Dermis microvascular lymphatic vessel endothelial cell (primary cell): ENCODE results near the gene CACTIN. TPM values are rescaled to one million over a fixed set of nuclear protein-coding genes. Genes with fewer than 3 reads are reported as not detected.
"Not testable (repeated sequence)": the region's sequence is repeated elsewhere in the genome, so short reads cannot be mapped to it uniquely, and the experiment has no call there.

Source experiments
- DNase-seq, 2 donors: peaks; one replicate each; pipeline versions ENCODE4 v3.0.0 to v3.0.0-alpha.2; 2010; ENCODE audit warnings: low read depth in 2 of 2
- total RNA-seq: library from RNA; depleted of rRNA; stranded (reverse); fragments of >200 nt; gene quantifications from 2 replicates; pipeline ENCODE4 v1.2.1, GENCODE V29; 2014

Gene CACTIN
- total RNA-seq, 1 donor from 2014 or later, result 18.6 TPM

DNA sequence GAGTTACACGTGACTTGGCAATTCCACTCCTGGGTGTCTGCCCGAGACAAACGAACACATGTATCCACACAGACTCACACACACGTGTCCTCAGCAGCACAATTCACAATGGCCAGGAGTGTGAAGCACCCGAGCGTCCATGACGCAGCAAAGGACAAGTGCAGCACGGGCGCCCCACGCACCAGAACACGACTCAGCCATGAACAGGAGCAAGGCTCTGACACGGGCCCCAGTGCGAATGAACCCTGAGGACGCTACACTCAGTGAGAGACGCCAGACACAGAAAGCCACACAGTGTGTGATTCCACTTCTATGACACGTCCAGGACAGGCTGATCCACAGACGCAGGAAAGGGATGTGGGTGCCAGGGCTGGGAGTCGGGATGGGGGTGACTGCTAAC is 37.2 kb upstream of the CACTIN start:
- no peak for DNase-seq

GRCh38 chr19:3661284-3662238 is 35.0 kb upstream of the CACTIN start:
- DNase-seq, result no peak

DNA sequence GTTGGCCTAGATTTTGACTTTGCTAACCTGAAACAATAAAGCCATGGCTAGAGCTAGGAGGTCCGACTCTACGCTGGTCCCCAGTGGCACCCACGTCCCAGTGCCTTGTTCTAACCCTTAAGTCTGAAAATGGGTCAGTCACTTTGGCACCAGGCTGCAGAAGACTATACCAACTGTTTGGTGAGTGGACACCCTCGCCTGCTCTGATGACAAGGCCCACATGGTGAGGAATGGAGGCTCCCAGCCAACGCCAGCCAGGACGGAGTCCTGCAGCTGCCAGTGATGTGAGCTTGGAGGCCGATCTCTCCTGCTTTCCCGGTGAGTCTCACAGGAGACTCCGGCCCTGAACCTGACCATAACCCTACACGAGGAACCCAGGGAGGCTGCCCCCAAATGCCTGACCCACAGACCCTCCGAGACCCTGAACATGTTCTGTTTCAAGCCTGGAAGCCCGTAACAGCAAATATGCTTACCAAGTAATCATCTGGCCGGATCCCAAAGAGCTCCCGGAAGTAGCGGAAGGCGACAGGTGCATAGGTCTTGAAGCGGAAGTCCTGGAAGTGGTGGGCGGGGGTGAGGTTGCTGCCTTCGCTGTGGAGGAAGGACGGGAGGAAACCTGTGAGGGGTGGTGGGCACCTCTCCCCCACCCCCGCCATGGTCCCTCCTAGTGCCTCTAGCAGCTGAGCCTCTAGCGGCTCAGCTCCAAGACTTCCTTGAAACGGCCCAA is 34.1 kb upstream of the CACTIN start:
- peak in 1 of 2 donors; percentile 24 for DNase-seq

DNA sequence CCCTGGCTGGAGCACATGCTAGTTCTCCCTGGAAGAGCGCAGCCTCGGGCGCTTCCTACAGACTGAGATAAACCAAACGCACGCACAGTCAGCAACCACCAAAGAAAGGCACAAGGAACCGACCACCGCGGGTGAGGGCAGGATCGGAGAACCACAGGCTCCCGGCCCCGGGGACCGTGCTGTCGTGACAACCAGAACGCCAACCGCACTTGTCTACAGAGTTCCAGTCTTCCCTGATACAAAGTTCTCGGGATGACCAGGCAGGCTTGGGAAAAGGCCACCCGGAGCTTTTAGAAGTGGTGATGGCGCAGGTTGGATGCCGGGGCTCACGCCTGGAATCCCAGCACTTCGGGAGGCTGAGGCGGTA is 33.1 kb upstream of the CACTIN start:
- DNase-seq, result no peak

DNA sequence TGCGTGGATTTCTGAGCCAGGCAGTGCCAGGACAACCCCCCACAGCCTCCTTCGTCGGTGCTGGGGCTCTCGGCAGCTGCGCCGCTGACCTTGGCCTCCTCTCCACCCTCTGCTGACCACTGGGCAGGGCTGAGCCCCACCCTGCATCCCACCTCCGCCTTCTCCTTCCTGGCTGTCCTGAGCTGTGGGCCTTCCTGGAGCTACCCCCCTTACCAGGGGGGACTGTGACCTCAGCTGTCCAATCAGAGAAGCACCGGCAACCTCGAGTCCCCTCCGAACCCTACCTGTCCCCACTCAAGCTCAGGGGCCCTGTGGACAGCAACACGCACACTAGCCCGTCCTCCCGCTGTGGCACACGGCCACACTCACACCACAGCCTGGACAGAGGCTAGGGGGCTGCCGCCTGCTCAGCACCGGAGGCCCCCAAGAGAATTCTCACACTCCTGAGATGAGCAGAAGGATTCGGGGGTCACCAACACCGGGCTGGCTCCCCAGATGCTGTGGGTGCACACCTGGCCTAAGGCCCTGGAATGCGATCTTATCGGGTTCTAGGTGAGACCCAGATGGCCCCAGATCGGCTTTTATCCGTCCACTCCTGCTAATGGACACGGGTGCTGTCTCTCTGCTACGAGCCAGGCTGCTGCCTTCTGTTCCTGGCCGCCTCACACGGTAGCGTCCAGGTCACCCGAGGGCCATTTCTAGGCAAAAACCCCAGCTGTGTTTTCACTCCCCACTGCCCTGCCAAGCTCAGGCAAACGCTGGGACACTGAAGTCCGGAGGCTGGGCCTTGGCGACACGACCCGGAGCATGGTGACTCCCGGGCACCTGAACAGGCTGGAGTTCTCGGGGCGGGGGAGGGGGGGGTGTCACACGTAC is 32.5 kb upstream of the CACTIN start:
- DNase-seq, result no peak

DNA sequence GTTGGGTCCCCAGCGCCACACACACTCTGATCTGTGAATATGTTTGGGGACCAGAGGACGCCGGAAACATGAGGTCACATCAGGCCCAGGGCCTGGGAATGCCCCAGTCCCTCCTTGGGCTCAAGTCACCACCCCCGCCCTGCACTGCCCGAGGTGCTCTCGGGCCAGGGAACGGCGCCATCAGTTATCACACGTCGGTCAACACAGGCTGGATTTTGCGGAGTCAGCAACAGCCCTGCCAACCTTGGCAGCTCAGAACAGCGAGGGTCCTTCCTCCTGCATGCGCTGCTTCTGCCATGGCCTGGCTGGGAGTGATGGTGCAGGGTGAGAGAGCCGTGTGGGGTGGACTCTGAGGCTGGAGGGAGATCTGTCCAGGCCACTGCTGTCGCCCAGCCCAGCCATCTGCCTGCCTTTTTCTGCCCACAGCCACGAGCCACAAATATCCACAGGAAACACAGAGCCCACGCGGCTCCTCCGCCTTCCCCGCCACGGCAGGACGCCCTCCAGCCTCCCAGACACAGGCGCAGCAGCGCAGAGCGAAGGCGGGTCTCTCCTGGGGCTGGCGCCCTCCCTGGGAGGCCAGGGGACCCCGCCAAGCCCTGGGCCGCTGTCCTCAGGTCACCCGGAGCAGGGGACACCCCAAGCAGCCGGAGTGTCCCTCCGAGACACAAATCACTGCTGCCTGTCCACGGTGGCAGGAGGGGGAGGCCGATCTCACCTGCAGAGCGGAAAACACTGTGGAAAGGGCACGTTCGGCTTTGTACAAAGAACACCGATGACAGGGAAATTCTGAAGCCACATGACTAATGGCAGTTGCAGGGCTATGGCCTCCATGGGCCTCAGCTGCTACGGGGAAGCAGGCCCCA is 31.6 kb upstream of the CACTIN start:
- DNase-seq, result no peak

GRCh38 chr19:3657395-3657769 is 30.8 kb upstream of the CACTIN start:
- DNase-seq, result no peak

DNA sequence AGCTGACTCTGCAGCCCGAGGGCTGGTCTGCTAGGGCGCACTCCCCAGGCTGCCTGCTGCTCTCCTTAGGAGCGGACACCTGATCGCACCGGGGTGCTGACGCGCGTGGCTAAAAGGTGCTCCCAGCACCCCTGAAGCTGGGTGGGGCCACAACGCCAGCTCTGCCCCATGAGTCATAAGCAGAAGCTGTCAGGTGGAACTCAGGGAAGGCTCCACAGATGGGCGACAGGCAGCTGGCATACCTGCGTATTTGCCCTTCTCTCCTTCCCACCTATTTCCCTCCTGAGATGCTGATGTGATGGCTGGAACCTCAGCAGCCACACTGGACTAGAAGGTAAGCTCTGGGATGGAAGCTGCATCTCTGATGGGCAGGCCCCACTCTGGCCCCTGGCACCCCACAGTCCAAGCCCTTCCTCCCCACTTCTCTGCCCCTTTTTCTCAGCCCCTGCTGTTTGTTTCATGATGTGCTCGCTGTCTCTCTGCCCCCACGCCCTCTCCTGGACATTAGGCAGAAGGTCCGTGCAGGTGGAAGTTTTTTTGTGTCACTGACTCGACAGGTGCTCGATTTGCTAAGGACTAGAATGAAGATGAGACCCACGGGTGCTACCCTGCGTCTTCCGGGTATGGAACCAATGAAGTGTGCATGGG is 30.3 kb upstream of the CACTIN start:
- no peak for DNase-seq

DNA sequence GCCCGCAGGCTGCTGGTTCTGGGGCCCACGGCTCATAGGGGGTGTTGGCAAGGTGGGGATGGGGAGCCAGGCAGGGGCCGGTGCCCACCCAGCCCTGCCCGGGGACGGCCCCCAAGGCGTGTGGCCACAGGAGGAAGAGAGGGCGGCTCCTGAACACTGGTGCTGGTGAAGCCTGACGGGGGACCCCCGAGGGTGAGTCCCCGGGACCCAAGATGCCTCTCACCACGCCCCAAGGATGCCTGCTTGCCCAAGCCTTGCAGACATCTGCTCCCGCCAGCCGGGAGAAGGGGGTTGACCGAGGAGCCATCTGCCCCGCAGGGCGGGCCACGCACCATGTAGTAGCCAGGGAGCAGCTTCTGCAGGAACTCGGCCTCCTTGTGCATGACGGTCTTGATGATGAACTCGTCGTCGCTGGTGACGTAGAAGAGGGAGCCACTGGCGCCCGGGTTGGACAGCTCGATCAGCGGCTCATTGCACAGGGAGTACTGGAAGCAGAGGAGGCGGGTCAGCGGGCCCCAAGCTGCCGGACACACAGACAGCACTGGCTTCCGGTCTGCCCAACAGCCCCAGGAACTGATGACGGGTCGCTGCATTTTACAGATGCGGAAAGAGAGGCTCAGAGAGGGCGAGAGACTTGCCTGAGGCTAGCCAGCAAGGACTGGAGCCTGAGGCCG is 29.6 kb upstream of the CACTIN start:
- peak in 1 of 2 donors; percentile 48 for DNase-seq

DNA sequence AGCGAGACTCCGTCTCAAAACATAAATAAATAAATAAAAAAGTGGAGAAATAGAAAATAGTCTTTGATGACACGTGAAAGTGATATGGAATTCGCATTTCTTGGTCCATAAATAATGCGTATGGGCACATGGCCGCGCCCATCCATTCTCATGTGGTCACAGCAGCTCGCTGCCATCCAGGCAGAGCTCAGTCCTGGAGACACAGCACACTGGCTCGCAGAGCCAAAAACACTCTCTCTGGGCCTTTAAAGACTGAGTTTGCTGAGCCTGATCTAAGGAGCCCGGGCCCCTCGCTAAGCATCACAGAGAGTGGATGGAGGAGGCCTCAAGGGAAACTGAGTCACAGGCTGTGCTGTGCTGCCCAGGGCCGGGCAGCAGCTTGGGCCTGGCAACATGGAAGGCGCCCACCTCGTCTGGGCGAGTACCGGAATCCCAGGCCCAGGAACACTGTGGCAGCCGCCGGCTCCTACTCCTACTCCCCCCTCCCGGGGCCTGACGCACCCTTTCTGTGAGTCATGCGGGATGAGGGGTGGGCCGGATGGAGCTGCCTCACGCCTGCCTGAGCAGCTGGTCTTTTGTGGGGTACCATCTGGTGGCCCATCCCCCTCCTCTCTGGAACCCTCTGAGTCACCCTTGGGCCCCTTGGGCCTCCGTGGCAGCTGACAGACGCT is 28.9 kb upstream of the CACTIN start:
- peak in 1 of 2 donors; percentile 87 for DNase-seq

GRCh38 chr19:3653865-3654513 is 27.4 kb upstream of the CACTIN start:
- peak in 1 of 2 donors; percentile 18 for DNase-seq

- DNase-seq, result no peak
These were observed 26.6 kb upstream of the CACTIN start for GRCh38 chr19:3653081-3653795.

- DNase-seq, result no peak
These were observed 25.8 kb upstream of the CACTIN start for GRCh38 chr19:3652422-3652821.

GRCh38 chr19:3651684-3652083 is 25.1 kb upstream of the CACTIN start:
- DNase-seq, result no peak

- DNase-seq, result no peak
These were observed 23.3 kb upstream of the CACTIN start for GRCh38 chr19:3649888-3650287.

GRCh38 chr19:3648037-3648905 is 21.7 kb upstream of the CACTIN start:
- DNase-seq, result no peak

DNA sequence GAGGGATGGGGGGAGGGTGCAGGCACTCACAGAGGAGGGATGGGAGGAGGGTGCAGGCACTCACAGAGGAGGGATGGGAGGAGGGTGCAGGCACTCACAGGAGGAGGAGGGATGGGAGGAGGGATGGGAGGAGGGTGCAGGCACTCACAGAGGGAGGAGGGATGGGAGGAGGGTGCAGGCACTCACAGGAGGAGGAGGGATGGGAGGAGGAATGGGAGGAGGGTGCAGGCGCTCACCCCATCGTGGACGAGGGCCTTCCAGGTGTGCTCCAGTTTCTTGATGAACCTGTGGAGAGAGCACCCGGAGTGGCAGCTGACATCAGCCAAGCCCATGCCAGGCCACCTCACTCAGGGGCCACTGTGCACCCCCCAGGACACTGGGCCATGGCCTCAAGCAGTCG is 20.5 kb upstream of the CACTIN start:
- not testable (repeated sequence) for DNase-seq
